ENCODE results near the gene MAN1C1.

Gene MAN1C1

DNA sequence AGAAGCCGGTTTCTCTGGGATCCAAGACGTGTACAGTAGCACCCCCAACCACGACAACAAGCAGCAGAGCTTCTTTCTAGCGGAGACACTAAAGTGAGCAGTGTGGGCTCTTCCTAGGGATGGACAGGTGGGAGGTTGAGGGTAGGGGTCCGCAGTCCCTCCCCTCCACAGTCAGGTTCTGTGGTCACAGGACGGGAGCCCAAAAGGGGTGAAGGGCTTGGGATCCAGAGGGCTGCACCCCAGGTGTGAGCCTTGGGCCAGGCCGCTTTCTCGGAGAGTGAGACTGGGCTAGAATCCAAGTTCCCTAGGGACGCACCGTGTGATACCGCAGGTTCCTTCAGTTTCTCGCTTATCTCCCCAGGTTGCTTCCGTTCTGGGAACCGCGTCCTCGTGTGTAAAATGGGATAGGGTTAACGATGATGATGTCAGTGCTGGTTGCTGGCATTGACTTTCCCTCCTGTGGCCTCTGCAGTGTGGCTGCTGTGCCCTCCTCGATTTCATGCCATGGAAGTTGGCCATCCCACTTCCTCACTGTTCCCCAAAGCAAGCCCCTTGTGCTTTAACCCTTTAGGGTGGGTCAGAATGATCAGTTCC, 166.1 kb downstream of the MAN1C1 start:
- no peak for DNase-seq (ENCODE audit: low spot score)

DNA sequence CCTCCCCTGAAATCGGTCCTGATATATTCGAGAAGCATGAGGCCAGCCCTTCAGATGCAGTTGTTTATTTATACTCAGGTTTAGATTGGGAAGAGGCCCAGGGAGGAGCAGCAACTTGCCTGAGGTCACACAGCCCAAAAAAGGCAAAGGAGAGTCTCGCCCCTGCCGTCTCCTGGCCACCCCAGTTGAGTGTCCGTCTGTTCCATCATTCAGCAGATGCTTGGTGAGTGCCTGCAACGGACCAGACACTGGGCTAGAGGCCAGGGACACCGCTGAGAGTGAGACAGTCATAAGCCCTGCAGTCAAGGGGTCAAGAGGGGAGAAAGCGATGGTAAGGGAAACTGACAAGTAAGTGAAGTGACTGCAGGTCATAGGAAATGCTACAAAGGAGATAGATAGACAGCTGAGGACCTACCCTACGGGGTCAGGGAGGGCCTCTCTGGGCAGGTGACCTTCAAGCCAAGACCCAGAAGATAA, 168.0 kb downstream of the MAN1C1 start:
- no peak for DNase-seq (ENCODE audit: low spot score)

DNA sequence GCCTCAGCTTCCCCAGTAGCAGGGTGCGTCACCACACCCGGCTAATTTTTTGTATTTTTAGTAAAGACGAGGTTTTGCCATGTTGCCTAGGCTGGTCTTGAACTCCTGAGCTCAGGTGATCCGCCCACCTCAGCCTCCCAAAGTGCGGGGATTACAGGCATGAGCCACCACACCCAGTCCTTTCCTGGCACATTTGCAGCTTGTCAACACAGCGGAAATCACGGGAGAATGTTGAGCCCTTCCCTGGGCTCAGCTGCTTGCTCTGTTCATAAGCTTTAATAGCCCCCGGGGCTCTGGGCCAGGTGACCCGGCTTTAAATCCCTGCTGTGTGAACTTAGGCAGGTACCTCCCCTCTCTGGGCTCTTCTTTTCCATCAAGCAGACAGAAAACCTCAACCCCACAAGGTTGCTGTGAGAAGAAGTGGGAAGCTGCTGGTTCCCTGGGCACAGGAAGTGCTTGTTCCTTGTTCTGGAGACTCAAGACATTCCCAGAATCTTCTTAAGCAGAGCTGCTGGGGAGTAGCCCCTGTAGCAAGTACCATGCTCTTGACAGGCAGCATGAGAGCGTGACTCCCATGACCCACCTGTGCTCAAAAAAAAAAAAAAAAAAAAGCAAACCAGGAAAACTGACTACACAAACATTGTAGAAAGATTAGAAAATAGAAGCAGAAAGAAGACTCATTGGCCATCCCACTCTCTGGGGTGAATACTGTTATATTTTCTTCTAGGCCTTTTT, 168.9 kb downstream of the MAN1C1 start:
- no peak for DNase-seq (ENCODE audit: low spot score)

DNA sequence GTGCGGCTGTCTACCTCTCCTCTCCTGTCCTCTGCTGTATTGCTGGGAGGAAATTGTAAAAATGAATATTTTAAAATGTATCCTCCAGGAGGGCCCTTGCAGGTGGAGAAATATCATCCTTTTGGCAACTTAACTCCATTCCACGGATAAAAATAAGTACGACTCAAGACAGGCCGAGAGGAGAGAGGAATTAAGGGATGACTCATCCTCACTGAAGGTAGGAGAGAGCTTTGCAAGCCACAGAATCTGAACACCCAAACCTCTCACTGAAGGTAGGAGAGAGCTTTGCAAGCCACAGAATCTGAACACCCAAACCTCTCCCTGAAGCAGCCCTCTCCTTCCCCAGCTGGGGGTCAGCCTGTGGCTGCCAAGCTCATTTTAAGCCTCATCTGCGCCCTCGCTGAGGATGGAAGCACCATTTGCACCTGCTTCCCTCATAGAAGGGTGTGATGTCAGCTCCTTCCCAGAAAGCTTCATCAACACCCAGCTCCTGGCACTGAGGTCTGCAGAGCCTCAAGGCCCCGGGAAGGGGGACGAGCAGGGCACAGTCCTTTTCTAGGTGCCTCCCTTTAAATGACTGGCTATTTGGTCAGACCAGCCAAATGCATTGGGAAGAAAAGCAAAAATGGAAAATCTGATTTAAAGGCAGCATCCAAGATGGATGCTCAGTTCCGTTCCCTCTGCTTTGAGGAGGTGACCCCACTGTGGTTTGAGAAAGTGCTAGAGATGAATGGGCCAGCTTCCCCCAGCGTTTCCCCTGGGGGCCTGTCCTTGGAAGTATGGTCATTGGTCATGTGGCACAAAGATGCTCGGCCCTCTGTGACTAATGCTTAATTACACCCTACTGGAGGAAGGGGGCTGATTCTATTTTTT, 170.5 kb downstream of the MAN1C1 start:
- DNase-seq (ENCODE audit: low spot score), result no peak

DNA sequence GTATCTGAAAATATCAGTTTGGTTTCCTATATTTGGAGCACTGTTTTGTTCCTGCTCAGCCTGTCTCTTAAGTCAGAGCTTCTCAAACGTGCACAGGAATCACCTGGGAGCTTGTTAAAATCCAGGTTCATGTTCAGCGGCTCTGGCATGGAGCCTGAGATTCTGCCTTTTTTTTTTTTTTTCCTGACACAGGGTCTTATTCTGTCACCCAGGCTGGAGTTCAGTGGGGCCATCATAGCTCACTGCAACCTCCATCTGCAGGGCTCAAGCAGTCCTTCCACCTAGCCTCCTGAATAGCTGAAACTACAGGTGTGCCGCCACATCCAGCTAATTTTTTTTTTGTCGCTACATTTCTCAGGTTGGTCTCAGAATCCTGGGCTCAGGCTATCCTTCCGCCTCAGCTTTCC, 171.2 kb downstream of the MAN1C1 start:
- no peak for DNase-seq (ENCODE audit: low spot score)

DNA sequence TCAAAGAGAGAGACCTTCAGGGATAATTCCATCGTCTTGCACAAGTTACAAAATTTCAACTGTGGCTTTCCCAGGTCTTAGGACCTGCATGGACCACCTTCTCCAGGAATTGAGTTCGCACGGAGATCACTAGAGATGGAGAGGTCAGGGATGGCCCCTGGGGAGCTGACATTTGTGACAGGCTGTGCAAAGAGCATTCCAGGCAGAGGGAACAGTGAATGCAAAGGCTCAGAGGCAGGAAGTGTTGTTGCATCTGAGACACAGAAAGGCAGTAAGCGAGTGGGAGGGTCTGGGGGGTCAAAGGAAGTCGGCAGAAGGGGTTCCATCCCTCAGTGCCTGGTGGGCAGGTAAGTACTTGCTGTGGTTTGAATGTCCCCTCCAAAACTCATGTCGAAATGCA, 173.9 kb downstream of the MAN1C1 start:
- DNase-seq (ENCODE audit: low spot score), result no peak

DNA sequence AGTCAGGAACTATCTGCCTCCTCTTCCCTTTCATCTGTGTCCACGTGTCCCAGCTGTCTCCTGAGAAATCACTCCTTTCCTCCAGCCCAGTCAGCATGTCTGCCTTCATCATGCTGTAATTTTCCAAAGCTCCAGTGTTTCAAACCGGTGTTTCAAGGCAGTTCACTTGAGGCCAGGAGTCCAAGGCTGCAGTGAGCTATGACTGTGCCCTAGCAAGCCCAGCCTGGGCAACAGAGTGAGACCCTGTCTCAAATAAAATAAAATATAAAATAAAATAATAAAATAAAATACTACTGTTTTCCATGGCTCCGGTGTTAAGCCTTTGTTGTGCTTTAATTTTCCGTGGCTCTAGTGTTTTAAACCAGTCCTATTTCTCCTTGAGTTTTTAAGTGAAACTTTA, 175.5 kb downstream of the MAN1C1 start:
- DNase-seq (ENCODE audit: low spot score), result no peak

DNA sequence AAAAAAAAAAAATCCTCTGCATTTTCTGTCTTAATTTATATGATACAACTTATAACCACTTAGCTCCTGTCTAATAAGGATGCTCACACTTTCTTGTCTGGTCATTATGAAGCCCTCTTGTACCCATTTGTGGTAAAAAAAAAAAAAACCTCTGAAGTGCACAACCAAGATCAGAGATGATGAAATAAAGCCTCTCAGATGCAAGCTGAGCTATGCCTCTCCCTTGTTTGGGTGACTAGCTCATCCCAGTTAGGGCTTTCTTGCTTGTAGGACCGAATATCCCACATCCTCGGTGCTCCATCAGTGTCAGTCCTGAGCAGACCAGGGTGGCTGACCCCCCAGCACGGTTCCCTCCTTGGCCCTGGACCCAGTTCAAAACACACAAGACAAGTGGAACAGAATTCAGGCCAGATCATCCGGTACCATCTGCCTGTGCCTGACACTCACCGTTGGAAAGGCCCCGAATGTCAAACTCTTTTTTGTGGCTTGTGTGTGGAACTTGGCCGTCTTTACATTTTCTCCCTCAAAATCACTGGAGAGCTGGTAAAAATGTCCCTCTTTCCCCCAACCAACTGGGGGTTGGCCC, 177.1 kb downstream of the MAN1C1 start:
- DNase-seq (ENCODE audit: low spot score), result no peak

DNA sequence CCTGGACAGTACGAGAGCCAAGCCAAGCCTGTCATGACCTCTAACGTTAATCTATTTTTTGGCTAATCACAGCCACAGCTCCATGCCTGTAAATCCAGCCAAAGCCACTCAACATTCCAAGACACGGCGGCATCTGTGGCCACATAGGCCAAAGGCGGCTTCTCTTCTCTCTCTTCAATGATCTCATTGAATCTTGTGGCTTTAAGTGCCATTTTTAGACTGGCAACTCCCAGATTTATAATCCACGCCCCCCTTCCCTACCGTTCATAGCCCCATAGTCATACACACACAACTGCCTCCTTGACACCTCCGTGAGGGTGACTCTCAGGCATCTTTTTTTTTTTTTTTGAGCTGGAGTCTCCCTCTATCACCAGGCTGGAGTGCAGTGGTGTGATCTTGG, 177.7 kb downstream of the MAN1C1 start:
- DNase-seq (ENCODE audit: low spot score), result no peak

- DNase-seq (ENCODE audit: low spot score), result no peak
These were observed 178.6 kb downstream of the MAN1C1 start for GRCh38 chr1:25795211-25795610.

- no peak for DNase-seq (ENCODE audit: low spot score)
These were observed 179.6 kb downstream of the MAN1C1 start for GRCh38 chr1:25795946-25796810.

GRCh38 chr1:25796811-25797458, 180.3 kb downstream of the MAN1C1 start:
- DNase-seq (ENCODE audit: low spot score), result peak; percentile 40

DNA sequence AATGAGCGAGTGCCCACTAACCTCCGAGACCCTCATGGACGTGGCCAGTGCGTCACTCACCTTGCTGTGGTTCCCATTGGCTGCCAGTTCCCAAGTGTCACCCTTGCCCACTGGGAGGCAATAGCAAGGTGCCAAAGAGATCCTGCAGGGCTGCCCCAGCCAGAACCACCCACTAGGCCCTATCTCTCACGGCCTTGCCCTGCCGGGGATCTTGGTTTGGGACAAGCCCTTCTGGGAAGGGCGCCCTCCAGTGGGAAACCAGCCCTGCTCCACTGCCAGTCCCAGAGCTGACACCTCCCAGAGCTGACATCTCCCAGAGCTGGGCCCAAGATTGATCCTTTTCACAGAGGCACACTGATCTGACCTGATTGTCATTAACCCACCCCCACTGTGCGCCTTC, 181.3 kb downstream of the MAN1C1 start:
- DNase-seq (ENCODE audit: low spot score), result peak; percentile 12

GRCh38 chr1:25798666-25799351, 182.2 kb downstream of the MAN1C1 start:
- no peak for DNase-seq (ENCODE audit: low spot score)

GRCh38 chr1:25799352-25799934, 182.9 kb downstream of the MAN1C1 start:
- no peak for DNase-seq (ENCODE audit: low spot score)

GRCh38 chr1:25799935-25800702, 183.5 kb downstream of the MAN1C1 start, which contains the start of gene SELENON:
TSS of gene SELENON (plus strand) at chr1:25800193. CDS start at chr1:25800231, 38 bp downstream.
- DNase-seq (ENCODE audit: low spot score), result no peak

GRCh38 chr1:25800703-25801377, 184.2 kb downstream of the MAN1C1 start:
- no peak for DNase-seq (ENCODE audit: low spot score)

DNA sequence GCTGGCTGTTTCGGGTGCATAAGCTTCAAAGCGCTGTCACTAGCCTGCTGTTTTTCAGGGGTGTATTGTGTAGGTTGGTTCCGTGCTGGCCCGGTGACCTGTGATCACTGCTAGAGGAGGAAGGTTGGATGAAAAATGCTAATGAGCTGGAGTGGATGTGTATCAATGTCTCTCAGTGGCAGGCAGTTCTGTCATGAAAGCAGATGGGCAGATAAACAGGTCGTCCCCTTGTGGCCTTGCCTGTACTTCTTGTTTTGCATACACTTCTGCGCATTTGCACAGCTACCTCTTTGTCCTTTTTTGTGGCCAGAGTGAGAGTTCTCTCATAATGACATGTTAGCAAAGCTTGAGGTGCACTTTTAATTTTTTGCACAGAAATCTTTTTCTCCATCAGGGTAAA, 186.3 kb downstream of the MAN1C1 start:
- DNase-seq (ENCODE audit: low spot score), result no peak

All from hematopoietic multipotent progenitor cell treated with erythropoietin and hydrocortisone succinate and interleukin-3 and kit ligand, for 17 days (in vitro differentiated cells).